ENCODE results near the gene KRTAP9-2.
"Not testable (repeated sequence)": the region's sequence is repeated elsewhere in the genome, so short reads cannot be mapped to it uniquely, and the experiment has no call there.

Gene KRTAP9-2

DNA sequence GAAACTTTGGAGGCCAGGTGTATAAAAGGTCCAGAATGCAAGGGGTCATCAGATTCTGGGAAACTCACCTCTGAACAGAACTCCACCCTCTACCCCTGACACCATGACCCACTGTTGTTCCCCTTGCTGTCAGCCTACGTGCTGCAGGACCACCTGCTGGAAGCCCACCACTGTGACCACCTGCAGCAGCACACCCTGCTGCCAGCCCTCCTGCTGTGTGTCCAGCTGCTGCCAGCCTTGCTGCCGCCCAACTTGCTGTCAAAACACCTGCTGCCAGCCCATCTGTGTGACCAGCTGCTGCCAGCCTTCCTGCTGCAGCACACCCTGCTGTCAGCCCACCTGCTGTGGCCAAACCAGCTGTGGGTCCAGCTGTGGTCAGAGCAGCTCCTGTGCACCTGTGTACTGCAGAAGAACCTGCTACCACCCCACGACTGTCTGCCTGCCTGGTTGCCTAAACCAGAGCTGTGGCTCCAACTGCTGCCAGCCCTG is 11.5 kb downstream of the KRTAP9-2 start, which contains the start of gene KRTAP9-8:
TSS of gene KRTAP9-8 (plus strand) at position 51 of the 489 bp plus-strand sequence. CDS start at position 104, 53 bp downstream.
- not testable (repeated sequence) for DNase-seq

DNA sequence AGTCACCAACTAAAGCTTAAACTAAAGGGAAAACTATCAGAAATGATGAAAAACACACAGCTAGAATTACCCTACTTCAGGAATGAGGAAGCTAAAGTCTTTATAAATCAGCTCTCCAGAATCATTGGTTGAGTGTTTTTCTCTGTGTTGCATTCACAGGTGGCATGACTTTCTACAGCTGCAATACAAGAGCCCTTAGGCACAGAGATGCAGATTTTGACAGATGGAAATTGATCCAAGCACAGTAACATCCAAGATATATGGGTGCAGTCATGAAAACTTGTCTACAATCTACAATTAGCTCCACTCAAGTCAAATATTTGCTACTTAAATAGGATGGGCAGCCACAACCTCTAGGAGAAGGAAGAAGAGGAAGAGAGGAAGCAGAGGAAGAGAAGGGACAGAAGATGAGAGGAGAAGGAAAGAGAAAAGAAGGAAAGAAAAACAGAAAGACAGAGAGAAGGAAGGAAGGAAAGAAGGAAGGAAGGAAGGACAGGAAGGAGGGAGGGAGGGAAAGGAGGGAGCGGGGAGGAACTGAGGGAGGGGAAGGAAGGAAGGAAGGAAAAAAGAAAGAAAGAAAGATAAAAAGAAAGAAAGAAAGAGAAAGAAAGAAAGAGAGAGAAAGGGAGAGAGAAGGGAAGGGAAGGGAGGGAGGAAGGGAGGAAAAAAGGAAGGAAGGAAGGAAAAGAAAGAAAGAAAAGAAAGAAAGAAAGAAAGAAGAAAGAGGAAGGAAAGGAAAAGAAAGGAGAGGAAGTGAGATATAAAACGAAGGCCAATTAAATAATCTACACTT is 20.7 kb downstream of the KRTAP9-2 start:
- not testable (repeated sequence) for DNase-seq

DNA sequence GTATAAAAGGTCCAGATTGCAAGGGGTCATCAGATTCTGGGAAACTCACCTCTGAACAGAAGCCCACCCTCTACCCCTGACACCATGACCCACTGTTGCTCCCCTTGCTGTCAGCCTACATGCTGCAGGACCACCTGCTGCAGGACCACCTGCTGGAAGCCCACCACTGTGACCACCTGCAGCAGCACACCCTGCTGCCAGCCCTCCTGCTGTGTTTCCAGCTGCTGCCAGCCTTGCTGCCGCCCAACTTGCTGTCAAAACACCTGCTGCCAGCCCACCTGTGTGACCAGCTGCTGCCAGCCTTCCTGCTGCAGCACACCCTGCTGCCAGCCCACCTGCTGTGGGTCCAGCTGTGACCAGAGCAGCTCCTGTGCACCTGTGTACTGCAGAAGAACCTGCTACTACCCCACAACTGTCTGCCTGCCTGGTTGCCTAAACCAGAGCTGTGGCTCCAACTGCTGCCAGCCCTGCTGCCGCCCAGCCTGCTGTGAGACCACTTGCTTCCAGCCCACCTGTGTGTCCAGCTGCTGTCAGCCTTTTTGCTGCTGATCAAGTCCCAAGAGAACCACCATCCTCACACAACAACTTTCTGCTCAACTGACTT is 23.3 kb downstream of the KRTAP9-2 start, which contains the start of gene KRTAP9-4:
TSS of gene KRTAP9-4 (plus strand) at position 51 of the 604 bp plus-strand sequence. CDS start at position 85, 34 bp downstream.
- DNase-seq, result not testable (repeated sequence)

DNA sequence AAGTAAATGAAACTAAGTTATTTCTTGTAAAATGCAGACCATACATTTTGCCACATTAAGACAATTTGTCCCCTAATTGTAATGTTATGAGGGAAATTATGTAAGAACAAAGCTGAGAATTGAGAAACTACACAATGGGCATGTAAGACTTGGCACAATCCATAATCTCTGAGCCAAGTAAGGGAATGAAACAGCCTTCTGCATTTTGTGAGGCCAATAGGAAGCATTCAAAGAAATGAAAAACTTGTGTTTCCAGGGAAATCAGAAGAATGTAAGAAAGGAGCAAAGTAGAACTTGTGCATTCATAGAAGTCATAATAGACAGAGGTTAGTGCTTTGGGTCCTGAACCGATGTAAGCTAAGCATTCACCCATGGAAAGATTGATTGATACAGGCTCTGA is 24.8 kb downstream of the KRTAP9-2 start:
- no peak for DNase-seq

DNA sequence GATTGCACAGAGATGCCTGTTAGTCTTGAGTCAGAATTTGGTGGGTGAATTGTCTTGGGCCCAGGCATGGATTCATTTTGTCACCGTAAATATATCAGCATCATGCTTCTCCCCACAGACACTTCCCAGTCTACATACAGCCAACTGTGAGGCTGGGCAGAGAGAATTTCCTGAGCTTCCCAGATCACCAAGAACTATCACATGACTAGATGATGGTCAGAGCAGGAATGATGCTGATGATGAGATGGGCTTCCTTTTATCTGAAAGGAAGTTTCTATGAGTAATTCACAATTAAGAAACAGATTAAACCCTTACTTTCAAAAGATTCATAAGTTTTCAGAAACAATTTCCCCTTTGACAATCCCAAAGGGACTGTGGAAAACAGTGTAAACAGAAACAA is 28.4 kb downstream of the KRTAP9-2 start:
- DNase-seq, result no peak

DNA sequence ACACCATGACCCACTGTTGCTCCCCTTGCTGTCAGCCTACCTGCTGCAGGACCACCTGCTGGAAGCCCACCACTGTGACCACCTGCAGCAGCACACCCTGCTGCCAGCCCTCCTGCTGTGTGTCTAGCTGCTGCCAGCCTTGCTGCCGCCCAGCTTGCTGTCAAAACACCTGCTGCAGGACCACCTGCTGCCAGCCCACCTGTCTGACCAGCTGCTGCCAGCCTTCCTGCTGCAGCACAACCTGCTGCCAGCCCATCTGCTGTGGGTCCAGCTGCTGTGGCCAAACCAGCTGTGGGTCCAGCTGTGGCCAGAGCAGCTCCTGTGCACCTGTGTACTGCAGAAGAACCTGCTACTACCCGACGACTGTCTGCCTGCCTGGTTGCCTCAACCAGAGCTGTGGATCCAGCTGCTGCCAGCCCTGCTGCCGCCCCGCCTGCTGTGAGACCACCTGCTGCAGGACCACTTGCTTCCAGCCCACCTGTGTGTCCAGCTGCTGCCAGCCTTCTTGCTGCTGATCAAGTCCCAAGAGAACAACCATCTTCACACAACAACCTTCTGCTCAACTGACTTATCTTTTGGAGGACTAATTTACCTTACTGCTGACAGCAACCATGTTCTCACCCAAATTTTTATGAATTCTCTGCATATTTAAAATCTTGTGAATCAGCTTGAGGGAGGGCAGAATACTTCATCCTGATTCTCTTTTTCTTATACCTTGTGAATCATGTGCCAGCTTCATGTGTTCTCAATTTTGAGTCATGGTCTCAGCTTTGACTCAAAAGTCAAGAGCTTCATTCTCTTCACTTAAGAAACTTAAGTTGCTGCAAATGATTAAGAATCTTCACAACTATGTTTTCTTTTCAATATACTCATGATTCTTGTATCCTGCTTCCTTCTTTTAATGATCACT is 29.2 kb downstream of the KRTAP9-2 start, which contains the start of gene KRTAP9-9:
TSS of gene KRTAP9-9 (plus strand) at position 4 of the 910 bp plus-strand sequence.
- DNase-seq, result not testable (repeated sequence)

DNA sequence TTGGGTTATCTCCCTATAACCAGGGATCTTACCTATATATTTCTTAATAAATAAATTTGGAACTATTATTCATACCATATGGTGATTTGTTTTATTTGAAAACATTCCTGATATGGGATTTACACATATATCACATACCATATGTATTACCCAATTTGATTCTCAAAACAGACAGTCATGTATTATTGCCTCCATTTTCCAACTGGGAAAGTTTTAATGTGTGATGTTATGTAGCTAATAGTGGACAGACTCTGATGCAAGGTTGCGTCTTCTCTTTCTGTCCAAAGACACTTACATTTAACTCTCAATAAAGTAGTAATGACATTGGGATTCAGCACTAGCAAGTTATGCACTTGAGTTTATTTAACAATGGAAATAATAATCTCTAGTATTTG is 29.8 kb downstream of the KRTAP9-2 start:
- DNase-seq, result no peak

DNA sequence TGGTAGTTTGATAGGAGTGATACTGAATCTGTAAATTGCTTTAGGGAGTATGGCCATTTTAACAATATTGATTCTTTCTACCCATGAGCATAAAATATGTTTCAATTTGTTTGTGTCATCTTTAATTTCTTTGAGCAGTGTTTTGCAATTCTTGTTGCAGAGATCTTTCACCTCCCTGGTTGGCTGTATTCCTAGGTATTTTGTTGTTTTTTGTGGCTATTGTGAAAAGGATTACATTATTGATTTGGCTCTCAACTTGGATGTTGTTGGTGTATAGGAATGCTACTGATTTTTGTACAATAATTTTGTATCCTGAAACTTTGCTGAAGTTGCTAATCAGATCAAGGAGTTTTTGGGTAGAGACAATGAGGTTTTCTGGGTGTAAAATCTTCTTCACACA is 32.0 kb downstream of the KRTAP9-2 start:
- no peak for DNase-seq

DNA sequence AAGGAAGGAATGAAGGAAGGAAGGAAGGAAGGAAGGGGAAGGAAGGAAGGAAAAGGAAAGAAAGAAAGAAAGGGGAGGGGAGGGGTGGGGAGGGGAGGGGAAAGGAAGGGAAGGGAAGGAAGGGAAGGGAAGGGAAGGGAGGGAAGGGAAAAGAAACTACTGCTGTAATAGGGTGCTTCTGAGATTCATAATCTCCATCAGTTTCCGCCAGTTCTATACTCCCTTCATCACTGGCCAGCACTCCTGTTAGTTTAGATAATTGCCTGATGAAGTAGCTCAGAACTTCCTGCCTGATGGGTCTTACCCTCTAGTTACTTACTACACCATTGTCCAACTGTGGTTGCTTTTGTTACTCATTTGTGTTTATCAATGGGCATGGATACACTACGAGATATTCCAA is 36.8 kb downstream of the KRTAP9-2 start:
- DNase-seq, result no peak

DNA sequence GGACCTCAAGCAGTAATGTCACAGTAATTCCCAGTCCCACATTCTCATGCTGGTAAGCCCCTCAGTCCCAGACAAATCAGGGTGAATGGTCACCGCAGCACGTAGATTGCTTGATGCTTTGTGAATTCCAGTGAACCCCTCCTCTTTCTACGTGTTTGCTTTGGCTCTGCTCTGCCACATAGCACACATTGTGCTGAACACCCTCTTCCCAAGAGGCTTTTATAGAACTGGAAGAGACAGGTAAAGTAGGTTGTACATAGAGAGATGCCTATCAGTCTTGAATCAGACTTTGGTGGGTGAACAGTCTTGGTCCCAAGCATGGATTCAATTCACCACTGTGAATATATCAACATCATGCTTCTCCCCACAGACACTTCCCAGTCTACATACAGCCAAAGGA is 38.2 kb downstream of the KRTAP9-2 start:
- DNase-seq, result no peak

DNA sequence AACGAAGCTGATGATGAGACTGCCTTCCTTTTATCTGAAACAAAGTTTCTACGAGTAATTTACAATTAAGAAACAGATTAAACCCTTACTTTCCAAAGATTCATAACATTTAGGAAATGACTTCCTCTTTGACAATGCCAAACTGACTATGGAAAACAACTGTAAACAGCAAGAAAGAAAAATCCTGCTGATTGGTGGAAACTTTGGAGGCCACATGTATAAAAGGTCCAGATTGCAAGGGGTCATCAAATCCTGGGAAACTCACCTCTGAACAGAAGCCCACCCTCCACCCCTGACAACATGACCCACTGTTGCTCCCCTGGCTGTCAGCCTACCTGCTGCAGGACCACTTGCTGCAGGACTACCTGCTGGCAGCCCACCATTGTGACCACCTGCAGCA is 38.6 kb downstream of the KRTAP9-2 start, which contains the start of gene KRTAP9-6:
TSS of gene KRTAP9-6 (plus strand) at position 301 of the 400 bp plus-strand sequence. CDS start at position 301, 0 bp downstream.
- DNase-seq, result no peak

DNA sequence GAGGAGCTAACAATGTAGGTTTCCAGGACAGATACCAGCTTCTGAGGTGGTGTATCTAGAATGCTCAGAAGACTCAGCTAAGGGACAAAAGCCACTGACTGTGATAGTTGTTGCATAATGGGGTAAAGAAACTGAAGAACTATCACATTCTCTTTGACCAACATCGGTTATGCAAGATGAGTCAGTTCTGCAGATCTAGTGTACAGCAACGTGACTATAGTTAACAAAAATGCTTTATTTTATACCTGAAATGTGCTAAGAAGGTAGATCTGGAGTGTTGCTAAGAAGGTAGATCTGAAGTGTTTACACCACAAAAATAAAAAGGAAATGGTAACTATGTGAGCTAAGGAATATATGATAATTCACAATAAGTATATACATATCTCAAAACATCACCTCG is 41.3 kb downstream of the KRTAP9-2 start:
- DNase-seq, result no peak

DNA sequence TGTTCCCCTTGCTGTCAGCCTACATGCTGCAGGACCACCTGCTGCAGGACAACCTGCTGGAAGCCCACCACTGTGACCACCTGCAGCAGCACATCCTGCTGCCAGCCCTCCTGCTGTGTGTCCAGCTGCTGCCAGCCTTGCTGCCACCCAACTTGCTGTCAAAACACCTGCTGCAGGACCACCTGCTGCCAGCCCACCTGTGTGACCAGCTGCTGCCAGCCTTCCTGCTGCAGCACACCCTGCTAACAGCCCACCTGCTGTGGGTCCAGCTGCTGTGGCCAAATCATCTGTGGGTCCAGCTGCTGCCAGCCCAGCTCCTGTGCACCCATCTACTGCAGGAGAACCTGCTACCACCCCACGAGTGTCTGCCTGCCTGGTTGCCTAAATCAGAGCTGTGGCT is 44.9 kb downstream of the KRTAP9-2 start:
- DNase-seq, result not testable (repeated sequence)

DNA sequence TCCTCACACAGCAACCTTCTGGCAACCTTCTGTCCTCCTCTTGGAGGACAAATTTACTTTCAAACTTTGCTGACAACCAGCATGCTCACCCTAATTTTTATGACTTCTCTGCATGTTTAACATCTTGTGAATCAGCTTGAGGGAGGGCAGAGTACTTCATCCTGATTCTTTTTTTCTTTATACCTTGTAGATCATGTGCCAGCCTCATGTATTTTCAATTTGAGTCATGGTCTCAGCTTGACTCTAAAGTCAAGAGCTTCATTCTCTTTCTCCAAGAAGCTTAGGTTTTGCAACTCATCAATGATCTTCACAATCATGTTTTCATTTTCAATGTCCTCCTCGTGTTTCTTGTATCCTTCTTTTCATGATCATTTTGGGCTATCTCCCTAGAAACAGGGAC is 45.4 kb downstream of the KRTAP9-2 start:
- DNase-seq, result no peak

DNA sequence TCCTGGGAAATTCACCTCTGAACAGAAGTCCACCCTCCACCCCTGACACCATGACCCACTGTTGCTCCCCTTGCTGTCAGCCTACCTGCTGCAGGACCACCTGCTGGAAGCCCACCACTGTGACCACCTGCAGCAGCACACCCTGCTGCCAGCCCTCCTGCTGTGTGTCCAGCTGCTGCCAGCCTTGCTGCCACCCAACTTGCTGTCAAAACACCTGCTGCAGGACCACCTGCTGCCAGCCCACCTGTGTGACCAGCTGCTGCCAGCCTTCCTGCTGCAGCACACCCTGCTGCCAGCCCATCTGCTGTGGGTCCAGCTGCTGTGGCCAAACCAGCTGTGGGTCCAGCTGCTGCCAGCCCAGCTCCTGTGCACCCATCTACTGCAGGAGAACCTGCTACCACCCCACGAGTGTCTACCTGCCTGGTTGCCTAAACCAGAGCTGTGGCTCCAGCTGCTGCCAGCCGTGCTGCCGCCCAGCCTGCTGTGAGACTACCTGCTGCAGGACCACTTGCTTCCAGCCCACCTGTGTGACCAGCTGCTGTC is 49.3 kb downstream of the KRTAP9-2 start, which contains the start of gene KRTAP9-7:
TSS of gene KRTAP9-7 (plus strand) at position 51 of the 543 bp plus-strand sequence. CDS start at position 51, 0 bp downstream.
- DNase-seq, result not testable (repeated sequence)
